Tibial nerve (tissue), 3 donors: ENCODE data around the gene GHR.

Source experiments
- CTCF ChIP-seq, 5 experiments: fragments of 200-600 bp in 3 of 5; fragments of 450-650 bp in 2 of 5; sonication (generic) in 3 of 5; IDR thresholded peaks; one replicate each; pipeline ENCODE4 v1.5.1; 2016 to 2019; ENCODE audit warnings: antibody characterized with exemption in 5 of 5, mild to moderate bottlenecking in 3 of 5, moderate library complexity in 2 of 5
- POLR2A ChIP-seq, 2 donors: fragments of 450-650 bp; IDR thresholded peaks; one replicate each; pipeline ENCODE4 v1.6.1; 2017; ENCODE audit warnings: antibody characterized with exemption in 2 of 2, mild to moderate bottlenecking in 2 of 2, moderate library complexity in 2 of 2

- TF ChIP-seq POLR2A (IDR thresholded peaks at IDR 0.05) (no peak), CTCF (IDR thresholded peaks at IDR 0.05) (no peak)
Observed at GRCh38 chr5:42513246-42513645, 90.0 kb downstream of the GHR start.
